GM12878 (cell line): ENCODE data around the gene MMP19.

Experiments
- CEBPB ChIP-seq, 2 experiments: fragments of 150-350 bp in 1 of 2; IDR thresholded peaks; 2 replicates each; pipeline ENCODE4 v1.6.1; 2012 to 2014; ENCODE audit warnings: low read depth in 2 of 2, low read length in 2 of 2, borderline replicate concordance in 1 of 2, inconsistent platforms in 1 of 2
- EGR1 ChIP-seq, 2 experiments: IDR thresholded peaks; 1 replicate in 1 of 2; 2 replicates in 1 of 2; pipeline ENCODE4 v1.6.1; 2011 to 2012; ENCODE audit warnings: low read depth in 2 of 2, low read length in 2 of 2, borderline replicate concordance in 1 of 2, mild to moderate bottlenecking in 1 of 2, moderate library complexity in 1 of 2
- HDAC2 ChIP-seq: fragments of 200-600 bp; sonication (generic); IDR thresholded peaks from 2 replicates; pipeline ENCODE4 v1.6.1; 2017
- RAD21 ChIP-seq: IDR thresholded peaks from 2 replicates; pipeline ENCODE4 v1.6.1; 2011; ENCODE audit warnings: mild to moderate bottlenecking, low read depth, low read length, moderate library complexity; ENCODE audit not compliant: insufficient read depth
- RAD51 ChIP-seq: fragments of 450-650 bp; IDR thresholded peaks from 2 replicates; pipeline ENCODE4 v1.6.1; 2016; ENCODE audit warnings: moderate library complexity, mild to moderate bottlenecking, inconsistent platforms
- SMAD1 ChIP-seq: fragments of 450-650 bp; IDR thresholded peaks from 2 replicates; pipeline ENCODE4 v1.6.1; 2018; ENCODE audit warnings: mild to moderate bottlenecking, low read depth; ENCODE audit not compliant: partially characterized antibody
- TAF1 ChIP-seq: IDR thresholded peaks from 2 replicates; pipeline ENCODE4 v1.6.1; 2011; ENCODE audit warnings: mild to moderate bottlenecking, low read depth, low read length, borderline replicate concordance
- ZSCAN29 ChIP-seq: fragments of 450-650 bp; IDR thresholded peaks from 2 replicates; pipeline ENCODE4 v1.6.1; 2017; ENCODE audit warnings: mild to moderate bottlenecking, moderate library complexity
- TF ChIP-seq, protein P1 (sequence below), 3 experiments: IDR thresholded peaks in 2 of 3; conservative IDR thresholded peaks in 1 of 3; 2 replicates each; pipeline ENCODE4 v1.5.1; 2011; ENCODE audit warnings: low read depth in 3 of 3, low read length in 3 of 3, mild to moderate bottlenecking in 3 of 3, control low read depth in 2 of 3, moderate library complexity in 2 of 3, inconsistent platforms in 1 of 3, mixed read lengths in 1 of 3; ENCODE audit not compliant: control insufficient read depth in 2 of 3, insufficient read depth in 1 of 3; ENCODE audit errors: extremely low read depth in 1 of 3
- TF ChIP-seq, protein P2 (sequence below): fragments of 450-650 bp; IDR thresholded peaks from 2 replicates; pipeline ENCODE4 v1.6.1; 2014; ENCODE audit warnings: mild to moderate bottlenecking
- TF ChIP-seq, protein P3 (sequence below): IDR thresholded peaks from 2 replicates; pipeline ENCODE4 v1.6.1; 2011; ENCODE audit warnings: low read depth, low read length, improper control_type of control experiment, borderline replicate concordance

DNA sequence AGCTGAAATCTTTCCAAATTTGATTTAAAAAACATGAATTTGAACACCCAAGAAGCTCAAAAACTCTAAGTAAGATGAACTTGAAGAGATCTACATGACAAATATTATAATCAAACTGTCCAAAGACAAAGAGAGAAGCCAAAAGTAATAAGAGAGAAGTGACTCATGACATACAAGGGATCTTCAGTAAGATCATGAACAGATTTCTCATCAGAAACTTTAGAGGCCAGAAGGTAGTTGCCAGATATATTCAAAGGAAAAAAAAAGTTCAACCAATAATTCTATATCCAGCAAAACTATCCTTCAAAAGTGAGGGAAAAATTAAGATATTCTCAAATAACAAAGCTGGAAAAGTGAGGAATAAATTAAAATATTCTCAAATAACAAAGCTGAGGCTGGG is 35.1 kb upstream of the MMP19 start:
- TF ChIP-seq ZSCAN29: no peak
- TF ChIP-seq CEBPB (IDR thresholded peaks at IDR 0.05; ENCODE audit: borderline replicate concordance in 1 of 2, low read depth in 2 of 2, low read length in 2 of 2): no peak
- TF ChIP-seq, protein P1, sequence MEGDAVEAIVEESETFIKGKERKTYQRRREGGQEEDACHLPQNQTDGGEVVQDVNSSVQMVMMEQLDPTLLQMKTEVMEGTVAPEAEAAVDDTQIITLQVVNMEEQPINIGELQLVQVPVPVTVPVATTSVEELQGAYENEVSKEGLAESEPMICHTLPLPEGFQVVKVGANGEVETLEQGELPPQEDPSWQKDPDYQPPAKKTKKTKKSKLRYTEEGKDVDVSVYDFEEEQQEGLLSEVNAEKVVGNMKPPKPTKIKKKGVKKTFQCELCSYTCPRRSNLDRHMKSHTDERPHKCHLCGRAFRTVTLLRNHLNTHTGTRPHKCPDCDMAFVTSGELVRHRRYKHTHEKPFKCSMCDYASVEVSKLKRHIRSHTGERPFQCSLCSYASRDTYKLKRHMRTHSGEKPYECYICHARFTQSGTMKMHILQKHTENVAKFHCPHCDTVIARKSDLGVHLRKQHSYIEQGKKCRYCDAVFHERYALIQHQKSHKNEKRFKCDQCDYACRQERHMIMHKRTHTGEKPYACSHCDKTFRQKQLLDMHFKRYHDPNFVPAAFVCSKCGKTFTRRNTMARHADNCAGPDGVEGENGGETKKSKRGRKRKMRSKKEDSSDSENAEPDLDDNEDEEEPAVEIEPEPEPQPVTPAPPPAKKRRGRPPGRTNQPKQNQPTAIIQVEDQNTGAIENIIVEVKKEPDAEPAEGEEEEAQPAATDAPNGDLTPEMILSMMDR (IDR thresholded peaks at IDR 0.05 in 2 of 3, conservative IDR thresholded peaks at IDR 0.05 in 1 of 3; ENCODE audit: control insufficient read depth in 2 of 3, extremely low read depth in 1 of 3, insufficient read depth in 1 of 3, low read depth in 3 of 3, low read length in 3 of 3): no peak
- TF ChIP-seq, protein P2, sequence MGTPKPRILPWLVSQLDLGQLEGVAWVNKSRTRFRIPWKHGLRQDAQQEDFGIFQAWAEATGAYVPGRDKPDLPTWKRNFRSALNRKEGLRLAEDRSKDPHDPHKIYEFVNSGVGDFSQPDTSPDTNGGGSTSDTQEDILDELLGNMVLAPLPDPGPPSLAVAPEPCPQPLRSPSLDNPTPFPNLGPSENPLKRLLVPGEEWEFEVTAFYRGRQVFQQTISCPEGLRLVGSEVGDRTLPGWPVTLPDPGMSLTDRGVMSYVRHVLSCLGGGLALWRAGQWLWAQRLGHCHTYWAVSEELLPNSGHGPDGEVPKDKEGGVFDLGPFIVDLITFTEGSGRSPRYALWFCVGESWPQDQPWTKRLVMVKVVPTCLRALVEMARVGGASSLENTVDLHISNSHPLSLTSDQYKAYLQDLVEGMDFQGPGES: no peak
- no peak for TF ChIP-seq RAD21
- TF ChIP-seq, protein P3, sequence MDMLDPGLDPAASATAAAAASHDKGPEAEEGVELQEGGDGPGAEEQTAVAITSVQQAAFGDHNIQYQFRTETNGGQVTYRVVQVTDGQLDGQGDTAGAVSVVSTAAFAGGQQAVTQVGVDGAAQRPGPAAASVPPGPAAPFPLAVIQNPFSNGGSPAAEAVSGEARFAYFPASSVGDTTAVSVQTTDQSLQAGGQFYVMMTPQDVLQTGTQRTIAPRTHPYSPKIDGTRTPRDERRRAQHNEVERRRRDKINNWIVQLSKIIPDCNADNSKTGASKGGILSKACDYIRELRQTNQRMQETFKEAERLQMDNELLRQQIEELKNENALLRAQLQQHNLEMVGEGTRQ: no peak
- TF ChIP-seq SMAD1: no peak
- no peak for TF ChIP-seq EGR1 (IDR thresholded peaks at IDR 0.05; ENCODE audit: borderline replicate concordance in 1 of 2, low read depth in 2 of 2, low read length in 2 of 2)
- TF ChIP-seq HDAC2: no peak
- TF ChIP-seq RAD51: no peak
- TF ChIP-seq TAF1: no peak
